ENCODE results near the gene ANKRD27.
"Not testable (repeated sequence)": the region's sequence is repeated elsewhere in the genome, so short reads cannot be mapped to it uniquely, and the experiment has no call there.

The ANKRD27 gene

GRCh38 chr19:32717496-32717895 is 42.5 kb upstream of the ANKRD27 start:
- Histone ChIP-seq H3K27me3 (replicated peaks) (no peaks in the 10 kb centered on the region), H3K4me3 (ENCODE audit: low read depth, low read length) (no peak overlapping the region), H3K27ac (no peak overlapping the region), H3K36me3 (replicated peaks) (peaks cover 2% of the 10 kb centered on the region)
- in situ Hi-C loops (cut with HindIII; ENCODE audit: low pct_ligation_motif_present, low sequenced_read_pairs), result no loop called here
- no peak for DNase-seq
- no peak for TF ChIP-seq CTCF (IDR thresholded peaks at IDR 0.05; ENCODE audit: low read depth, low read length, missing control alignments)

GRCh38 chr19:32716203-32716602 is 41.2 kb upstream of the ANKRD27 start:
- H3K4me3 ChIP-seq (ENCODE audit: low read depth, low read length); H3K27me3 ChIP-seq (replicated peaks); H3K36me3 ChIP-seq (replicated peaks); in situ Hi-C loops (cut with HindIII; ENCODE audit: low pct_ligation_motif_present, low sequenced_read_pairs); DNase-seq; H3K27ac ChIP-seq: not testable (repeated sequence)

DNA sequence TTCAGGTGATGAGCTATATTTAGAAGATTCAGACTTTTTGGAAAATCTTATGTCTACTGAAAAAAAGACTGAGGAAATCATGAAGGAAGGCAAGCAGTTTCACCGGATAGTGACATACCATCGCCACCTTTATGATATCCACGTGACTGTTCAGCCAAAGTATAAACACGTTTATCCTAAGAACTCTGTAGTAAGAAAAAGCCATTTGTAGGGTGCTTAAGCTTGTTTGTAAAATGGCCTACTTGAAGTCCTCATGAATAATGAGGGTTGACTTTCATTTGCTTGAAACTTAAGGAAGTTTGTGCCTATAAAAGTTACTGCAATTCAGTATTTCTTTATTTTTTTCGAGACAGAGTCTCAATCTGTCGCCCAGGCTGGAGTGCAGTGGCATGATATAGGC is 36.8 kb upstream of the ANKRD27 start:
- H3K27me3 ChIP-seq (replicated peaks), result no peaks in the 10 kb centered on the region
- in situ Hi-C loops (cut with HindIII; ENCODE audit: low pct_ligation_motif_present, low sequenced_read_pairs), result no loop called here
- H3K36me3 ChIP-seq (replicated peaks), result peaks cover 7% of the 10 kb centered on the region
- no peak overlapping the region for H3K27ac ChIP-seq
- TF ChIP-seq CTCF (IDR thresholded peaks at IDR 0.05; ENCODE audit: low read depth, low read length, missing control alignments), result no peak
- no peak overlapping the region for H3K4me3 ChIP-seq (ENCODE audit: low read depth, low read length)
- no peak for DNase-seq

GRCh38 chr19:32709032-32709431 is 34.1 kb upstream of the ANKRD27 start:
- in situ Hi-C loops (cut with HindIII; ENCODE audit: low pct_ligation_motif_present, low sequenced_read_pairs), result no loop called here
- Histone ChIP-seq H3K27me3 (replicated peaks) (no peaks in the 10 kb centered on the region), H3K27ac (no peak overlapping the region), H3K36me3 (replicated peaks) (peaks cover 10% of the 10 kb centered on the region), H3K4me3 (ENCODE audit: low read depth, low read length) (no peak overlapping the region)
- no peak for DNase-seq
- no peak for TF ChIP-seq CTCF (IDR thresholded peaks at IDR 0.05; ENCODE audit: low read depth, low read length, missing control alignments)

DNA sequence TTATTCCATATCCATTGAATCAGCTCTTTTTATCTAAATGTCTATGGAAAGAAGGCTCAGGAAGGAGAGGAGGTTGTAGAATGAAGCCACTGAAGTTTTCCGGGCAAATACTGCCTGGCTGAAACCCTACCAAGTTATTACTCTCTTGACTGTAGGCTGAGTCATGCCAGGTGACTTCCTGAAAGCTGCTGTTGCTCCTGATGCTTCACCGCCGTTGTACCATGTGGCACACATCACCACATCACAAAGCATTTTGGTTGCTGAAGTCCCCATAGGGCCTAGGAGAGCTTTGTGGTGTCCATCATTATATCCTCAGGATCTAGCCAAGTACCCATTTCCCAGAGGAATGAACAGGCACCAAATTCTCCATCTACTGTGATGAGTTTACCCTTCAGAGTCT is 33.5 kb upstream of the ANKRD27 start:
- Histone ChIP-seq H3K27ac (no peak overlapping the region), H3K36me3 (replicated peaks) (peaks cover 10% of the 10 kb centered on the region), H3K4me3 (ENCODE audit: low read depth, low read length) (no peak overlapping the region), H3K27me3 (replicated peaks) (no peaks in the 10 kb centered on the region)
- TF ChIP-seq CTCF (IDR thresholded peaks at IDR 0.05; ENCODE audit: low read depth, low read length, missing control alignments), result no peak
- DNase-seq, result no peak
- in situ Hi-C loops (cut with HindIII; ENCODE audit: low pct_ligation_motif_present, low sequenced_read_pairs), result no loop called here

DNA sequence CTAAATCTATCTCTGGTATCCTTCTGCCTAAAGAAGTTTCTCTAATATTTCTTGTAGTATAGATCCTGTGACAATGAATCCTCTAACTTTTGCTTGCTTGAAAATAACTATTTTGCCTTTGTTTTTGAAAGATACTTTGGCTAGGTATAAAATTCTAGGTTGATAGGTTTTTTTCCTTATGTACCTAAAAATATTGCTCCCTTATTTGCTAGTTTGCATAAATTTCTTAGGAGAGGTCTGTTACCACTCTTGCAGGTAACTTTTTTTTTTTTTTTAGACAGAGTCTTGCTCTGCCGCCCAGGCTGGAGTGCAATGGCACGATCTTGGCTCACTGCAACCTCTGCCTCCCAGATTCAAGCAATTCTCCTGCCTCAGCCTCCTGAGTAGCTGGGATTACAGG is 29.0 kb upstream of the ANKRD27 start:
- H3K36me3 ChIP-seq (replicated peaks), result peaks cover 17% of the 10 kb centered on the region
- H3K27ac ChIP-seq; H3K4me3 ChIP-seq (ENCODE audit: low read depth, low read length); in situ Hi-C loops (cut with HindIII; ENCODE audit: low pct_ligation_motif_present, low sequenced_read_pairs); DNase-seq; H3K27me3 ChIP-seq (replicated peaks): not testable (repeated sequence)

DNA sequence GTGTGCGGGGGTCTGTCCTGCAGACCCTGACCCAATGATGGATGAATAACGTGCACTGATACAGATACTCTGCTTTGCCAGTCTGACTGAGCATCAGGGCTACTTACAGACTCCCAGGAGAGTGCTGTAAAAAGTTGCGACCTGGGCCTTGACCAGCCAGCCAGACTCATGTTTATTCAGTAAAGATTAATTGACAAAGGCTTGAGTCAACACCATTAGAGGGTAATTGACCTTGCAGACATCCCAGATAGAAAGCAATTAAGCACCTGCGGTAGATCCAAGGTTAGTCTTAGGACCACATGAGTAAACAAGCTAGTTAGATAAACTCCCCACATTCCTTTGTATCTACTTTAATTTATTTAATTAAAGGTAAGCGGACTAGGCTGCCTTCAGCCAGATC is 27.0 kb upstream of the ANKRD27 start:
- in situ Hi-C loops (cut with HindIII; ENCODE audit: low pct_ligation_motif_present, low sequenced_read_pairs), result no loop called here
- no peak for TF ChIP-seq CTCF (IDR thresholded peaks at IDR 0.05; ENCODE audit: low read depth, low read length, missing control alignments)
- Histone ChIP-seq H3K27ac (no peak overlapping the region), H3K27me3 (replicated peaks) (no peaks in the 10 kb centered on the region), H3K36me3 (replicated peaks) (peaks cover 22% of the 10 kb centered on the region), H3K4me3 (ENCODE audit: low read depth, low read length) (no peak overlapping the region)
- DNase-seq, result no peak

GRCh38 chr19:32700129-32700528 is 25.1 kb upstream of the ANKRD27 start:
- H3K27ac ChIP-seq; DNase-seq; H3K4me3 ChIP-seq (ENCODE audit: low read depth, low read length); H3K27me3 ChIP-seq (replicated peaks); in situ Hi-C loops (cut with HindIII; ENCODE audit: low pct_ligation_motif_present, low sequenced_read_pairs): not testable (repeated sequence)
- H3K36me3 ChIP-seq (replicated peaks), result peaks cover 22% of the 10 kb centered on the region

DNA sequence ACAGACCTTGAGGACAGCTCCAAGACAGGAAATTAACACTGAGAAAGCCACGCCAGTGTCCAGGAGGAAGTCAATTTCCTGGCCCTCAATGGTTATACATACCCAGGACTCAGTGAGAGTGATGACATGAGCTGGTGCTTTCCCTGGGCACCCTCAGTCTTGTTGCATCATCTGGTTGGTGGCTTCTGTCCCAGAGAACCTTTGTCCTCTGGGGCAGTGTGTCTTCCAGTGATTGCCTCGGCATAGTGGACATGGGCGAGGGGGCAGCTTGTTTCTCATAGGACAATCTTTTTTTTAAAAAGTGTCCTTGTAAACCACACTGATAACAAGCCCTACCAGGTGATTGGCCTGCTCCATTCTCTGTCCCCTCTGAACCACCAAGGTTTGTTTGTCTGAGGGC is 21.8 kb upstream of the ANKRD27 start:
- peaks cover 15% of the 10 kb centered on the region for H3K36me3 ChIP-seq (replicated peaks)
- in situ Hi-C loops (cut with HindIII; ENCODE audit: low pct_ligation_motif_present, low sequenced_read_pairs), result not testable (repeated sequence)

GRCh38 chr19:32695506-32695905 is 20.5 kb upstream of the ANKRD27 start:
- H3K27me3 ChIP-seq (replicated peaks); in situ Hi-C loops (cut with HindIII; ENCODE audit: low pct_ligation_motif_present, low sequenced_read_pairs); H3K27ac ChIP-seq; DNase-seq; H3K4me3 ChIP-seq (ENCODE audit: low read depth, low read length): not testable (repeated sequence)
- peaks cover 11% of the 10 kb centered on the region for H3K36me3 ChIP-seq (replicated peaks)

More for the DNA sequence above, 21.8 kb upstream of the ANKRD27 start:
- H3K27me3 ChIP-seq (replicated peaks); H3K27ac ChIP-seq; H3K4me3 ChIP-seq (ENCODE audit: low read depth, low read length); DNase-seq: not testable (repeated sequence)

Measured in brain microvascular endothelial cell (primary cell).